HS-27A (cell line): ENCODE results near the gene DNAH10.

ENCODE experiments used
- DNase-seq: peaks from one replicate; pipeline ENCODE4 v3.0.0-alpha.2; 2012; ENCODE audit warnings: low read depth, missing footprints

Gene DNAH10

DNA sequence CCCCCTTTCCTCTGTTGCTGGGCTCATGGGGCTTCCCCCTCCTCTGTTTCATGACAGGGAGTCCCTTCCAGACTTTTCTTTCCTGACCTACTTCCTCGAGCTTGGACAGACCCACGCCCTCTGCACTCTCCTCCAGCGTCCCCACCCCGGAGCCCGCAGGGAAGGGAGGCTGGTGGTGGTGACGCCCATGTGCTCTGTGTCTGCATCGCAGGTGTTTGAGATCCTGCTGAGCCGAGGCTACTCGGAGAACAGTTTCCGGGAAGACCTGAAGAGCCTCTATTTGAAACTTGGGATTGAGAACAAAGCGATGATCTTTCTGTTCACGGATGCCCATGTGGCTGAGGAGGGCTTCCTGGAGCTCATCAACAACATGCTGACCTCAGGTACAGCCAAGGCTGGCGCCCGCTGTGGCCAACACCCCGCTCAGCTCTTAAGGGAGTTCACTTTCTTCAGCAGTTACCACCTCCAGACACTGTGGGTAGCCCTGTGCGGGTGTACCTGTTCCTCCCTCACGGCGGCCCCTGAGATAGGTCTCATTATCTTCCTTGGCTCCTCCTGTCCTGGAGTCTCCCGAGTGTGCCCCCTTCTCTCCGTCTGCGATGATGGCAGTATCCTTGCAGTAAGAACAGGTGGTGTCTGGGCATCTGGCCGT lies 125.0 kb downstream of the DNAH10 start:
- no peak for DNase-seq

DNA sequence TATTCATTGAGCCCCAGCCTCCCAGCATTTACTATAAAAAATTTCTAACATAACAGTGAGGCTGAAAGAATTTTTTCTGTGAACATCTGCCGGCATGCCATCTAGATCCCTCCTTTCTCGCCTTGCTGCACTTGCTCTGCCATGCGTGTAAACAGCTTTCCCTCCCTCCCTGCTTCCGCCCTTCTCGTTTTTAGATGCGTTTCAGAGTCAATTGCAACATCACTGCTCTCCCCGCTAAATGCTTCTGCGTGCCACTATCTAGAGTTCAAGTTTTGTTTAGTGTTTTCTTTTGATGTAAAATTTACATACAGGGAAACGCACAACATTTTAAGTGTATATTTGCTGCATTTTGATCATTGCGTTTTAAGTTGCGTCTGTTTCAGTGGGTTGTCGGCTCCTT lies 126.9 kb downstream of the DNAH10 start:
- no peak for DNase-seq

- no peak for DNase-seq
These were observed 127.9 kb downstream of the DNAH10 start for GRCh38 chr12:123889848-123890535.

DNA sequence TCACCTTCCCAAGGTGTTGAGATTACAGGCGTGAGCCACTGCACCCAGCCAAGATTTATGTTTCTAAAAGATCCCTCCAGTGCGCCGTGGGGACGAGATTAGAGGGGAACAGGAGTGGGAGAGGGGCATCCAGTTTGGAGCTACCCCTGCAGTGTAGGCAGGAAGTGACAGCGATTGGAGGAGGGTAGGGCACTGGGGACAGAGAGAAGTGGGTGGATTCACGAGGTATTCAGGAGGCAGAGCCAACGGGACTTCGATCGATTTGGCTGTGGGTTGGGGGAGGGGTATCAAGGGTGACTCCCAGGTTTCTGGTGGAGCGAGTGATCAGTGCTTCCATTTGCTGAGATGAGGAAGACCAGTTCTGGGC lies 128.4 kb downstream of the DNAH10 start:
- no peak for DNase-seq

- DNase-seq, result no peak
These were observed 128.9 kb downstream of the DNAH10 start for GRCh38 chr12:123891011-123891410.

DNA sequence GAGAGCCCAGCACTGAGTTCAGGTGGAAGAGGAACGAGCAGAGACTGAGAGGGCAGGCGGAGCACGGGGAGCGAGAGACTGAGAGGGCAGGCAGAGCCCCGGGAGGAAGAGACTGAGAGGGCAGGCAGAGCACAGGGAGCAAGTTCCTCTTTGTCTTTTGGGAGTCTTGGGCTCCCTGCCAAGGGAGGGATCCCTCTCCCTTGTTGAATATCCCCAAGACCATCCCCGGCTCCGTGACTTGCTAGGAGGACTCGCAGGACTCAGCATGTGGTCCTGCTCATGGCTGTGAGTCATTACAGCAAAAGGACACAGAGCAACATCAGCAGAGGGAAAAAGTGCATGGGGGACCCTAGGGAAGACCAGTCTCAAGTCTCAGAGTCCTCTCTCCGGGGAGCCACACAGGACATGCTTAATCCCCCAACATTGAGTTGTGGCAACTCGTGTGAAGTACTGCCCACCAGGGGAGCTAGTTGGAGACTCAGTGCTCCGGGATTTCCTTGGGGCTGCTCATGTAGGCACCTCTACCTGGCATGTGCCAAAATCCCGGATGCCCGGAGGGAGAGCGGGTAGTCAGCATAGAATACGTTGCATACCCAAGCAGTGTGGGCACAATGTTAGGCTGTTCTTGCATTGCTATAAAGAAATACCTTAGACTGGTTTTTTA lies 129.5 kb downstream of the DNAH10 start:
- no peak for DNase-seq

- no peak for DNase-seq
These were observed 130.1 kb downstream of the DNAH10 start for GRCh38 chr12:123892180-123892559.

- no peak for DNase-seq
These were observed 130.8 kb downstream of the DNAH10 start for GRCh38 chr12:123892853-123893252.

DNA sequence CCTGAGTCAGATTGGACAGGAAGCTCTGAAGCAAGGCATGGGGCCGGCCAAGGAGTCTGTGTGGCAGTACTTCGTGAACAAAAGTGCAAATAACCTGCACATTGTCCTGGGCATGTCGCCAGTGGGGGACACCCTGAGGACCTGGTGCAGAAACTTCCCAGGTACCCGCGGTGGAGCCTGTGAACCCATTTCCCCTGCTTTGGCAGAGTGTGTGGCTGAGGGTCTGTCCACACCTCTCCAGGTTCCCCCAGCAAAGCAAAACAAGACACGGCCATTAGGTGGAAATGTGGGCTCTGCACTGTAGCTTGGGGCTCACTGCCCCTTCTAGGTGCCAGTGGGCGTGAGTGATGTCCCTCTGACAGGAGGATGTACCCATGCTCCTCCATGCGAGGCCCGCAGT lies 131.2 kb downstream of the DNAH10 start:
- DNase-seq, result no peak

DNA sequence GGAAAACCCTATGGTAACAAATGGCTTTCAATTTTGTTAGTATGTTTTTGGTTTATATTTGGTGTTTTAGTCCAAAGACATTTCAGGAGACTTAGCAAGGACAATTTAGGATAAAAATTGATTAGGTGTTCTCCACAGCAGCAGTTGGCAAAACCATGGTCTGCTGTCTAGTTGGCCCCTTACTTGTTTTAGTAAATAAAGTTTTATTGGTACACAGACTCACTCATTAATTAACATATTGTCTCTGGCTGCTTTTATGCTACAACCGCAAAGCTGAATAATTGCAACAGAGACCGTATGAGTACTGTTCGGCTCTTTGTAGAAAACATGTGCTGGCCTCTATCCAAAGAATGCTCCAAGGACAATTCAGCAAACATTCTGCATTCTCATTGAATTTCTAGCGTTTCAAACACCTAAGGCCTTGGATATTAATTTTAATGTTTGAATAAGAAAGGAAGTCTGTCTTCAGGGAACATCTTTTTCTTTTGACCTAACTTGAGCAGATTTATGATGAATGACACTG lies 132.8 kb downstream of the DNAH10 start:
- no peak for DNase-seq

DNA sequence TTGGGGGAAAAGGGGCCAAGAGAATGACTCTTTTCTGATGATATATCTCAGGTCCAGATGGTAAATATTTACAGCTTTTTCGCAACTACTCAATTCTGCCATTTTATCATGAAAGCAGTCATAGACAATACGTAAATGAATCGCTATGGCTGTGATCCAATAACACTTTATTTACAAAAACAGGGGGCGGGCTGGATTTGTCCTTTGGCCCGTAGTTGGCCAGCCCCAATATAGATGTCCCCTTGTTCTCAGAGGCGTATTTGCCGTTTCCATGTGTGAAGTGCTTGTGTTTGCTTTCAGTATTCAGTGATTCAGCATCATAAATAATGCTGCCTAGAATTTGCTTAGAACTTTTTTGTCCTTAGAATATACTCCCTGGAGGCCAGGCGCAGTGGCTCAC lies 133.3 kb downstream of the DNAH10 start:
- no peak for DNase-seq

- no peak for DNase-seq
These were observed 134.7 kb downstream of the DNAH10 start for GRCh38 chr12:123896767-123897166.

DNA sequence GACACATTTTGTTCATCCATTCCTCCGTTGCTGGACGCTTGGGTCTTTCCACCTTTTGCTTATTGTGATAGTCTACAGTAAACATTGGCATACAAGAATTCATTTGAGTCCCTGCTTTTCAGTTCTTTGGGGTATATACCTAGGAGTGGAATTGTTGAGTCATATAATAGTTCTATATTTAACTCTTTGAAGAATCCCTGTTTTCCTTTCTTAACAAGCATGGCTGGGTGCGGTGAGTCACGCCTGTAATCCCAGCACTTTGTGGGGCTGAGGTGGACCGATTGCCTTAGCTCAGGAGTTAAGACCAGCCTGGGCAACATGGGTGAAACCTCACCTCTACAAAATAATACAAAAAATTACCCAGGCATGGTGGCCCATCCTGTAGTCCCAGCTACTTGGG lies 135.1 kb downstream of the DNAH10 start:
- DNase-seq, result no peak

DNA sequence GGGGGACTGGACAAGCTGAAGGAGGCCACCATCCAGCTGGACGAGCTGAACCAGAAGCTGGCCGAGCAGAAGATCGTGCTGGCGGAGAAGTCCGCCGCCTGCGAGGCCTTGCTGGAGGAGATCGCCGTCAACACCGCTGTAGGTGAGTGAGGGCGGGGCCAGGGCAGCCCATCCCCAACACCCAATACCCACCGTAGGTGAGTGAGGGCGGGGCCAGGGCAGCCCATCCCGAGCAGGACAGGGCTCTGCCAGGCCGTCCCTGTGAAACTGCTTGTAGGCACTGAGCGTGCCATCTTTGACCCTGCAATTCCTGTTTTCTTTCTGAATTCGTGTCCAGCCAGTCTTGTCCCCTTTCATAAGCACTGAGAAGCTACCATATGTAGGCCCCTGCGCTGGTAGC lies 136.6 kb downstream of the DNAH10 start:
- DNase-seq, result no peak

GRCh38 chr12:123899368-123899767 lies 137.3 kb downstream of the DNAH10 start:
- no peak for DNase-seq

DNA sequence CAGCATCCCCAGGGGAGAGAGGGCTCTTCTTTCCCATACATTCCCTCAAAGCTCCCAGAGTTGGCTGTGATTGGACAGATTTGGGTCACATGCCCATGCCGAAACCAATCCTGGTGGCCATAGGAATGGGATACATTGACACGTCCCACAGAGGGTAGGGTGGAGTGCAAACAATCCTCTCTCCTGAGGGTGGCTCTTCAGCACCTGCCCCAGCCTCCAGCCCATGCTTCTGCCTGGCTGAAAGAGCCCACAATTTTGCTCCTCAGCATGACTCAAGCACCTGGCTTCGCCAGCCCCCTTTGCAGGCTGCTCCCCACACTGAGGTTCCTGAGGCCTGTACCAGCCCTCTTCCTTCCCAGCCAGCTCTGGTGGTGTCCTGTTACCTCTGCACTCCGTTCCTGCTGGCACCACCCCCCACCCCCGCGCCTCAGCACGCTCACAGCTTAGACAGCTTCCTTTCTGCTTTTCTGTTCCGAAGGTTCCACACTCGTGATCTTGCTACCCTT lies 138.8 kb downstream of the DNAH10 start:
- DNase-seq, result no peak

GRCh38 chr12:123902821-123903220 lies 140.7 kb downstream of the DNAH10 start:
- no peak for DNase-seq

DNA sequence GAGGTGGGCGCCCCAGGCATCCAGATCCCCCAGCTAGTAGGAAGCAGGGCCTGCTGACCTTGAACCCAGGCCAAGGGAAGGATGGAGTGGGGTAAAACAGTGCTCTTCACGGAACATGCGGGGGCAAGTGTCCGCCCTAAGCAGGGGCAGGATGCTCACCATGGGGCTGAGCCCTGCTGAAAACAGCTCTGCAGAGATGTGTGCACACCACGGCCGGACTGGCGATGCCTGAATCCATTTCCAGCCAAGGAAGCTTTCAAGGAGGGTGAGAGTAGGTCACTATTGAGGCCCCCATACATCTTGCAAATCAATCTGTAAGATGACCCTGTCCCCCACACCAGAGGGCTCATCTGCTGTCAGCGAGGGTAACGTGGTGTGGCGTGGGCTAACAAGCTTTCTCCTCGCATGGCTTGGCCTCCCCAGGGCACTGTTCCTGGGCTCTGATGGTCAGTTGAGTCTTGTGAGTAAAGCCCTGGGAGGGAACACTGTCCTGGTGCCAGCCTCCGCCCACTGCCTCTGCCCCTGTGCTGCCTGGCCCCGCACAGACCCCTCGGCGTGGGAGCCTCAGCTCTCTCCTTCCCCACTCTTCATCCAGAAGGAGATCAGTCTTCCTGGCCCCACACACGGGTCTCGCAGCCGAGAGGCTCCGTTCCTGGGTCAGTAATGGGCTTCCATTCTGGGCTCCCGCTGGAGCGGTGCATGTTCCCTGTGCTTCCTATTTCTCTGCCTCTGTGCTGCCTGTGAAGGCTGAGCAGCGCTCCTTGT lies 141.4 kb downstream of the DNAH10 start:
- no peak for DNase-seq

DNA sequence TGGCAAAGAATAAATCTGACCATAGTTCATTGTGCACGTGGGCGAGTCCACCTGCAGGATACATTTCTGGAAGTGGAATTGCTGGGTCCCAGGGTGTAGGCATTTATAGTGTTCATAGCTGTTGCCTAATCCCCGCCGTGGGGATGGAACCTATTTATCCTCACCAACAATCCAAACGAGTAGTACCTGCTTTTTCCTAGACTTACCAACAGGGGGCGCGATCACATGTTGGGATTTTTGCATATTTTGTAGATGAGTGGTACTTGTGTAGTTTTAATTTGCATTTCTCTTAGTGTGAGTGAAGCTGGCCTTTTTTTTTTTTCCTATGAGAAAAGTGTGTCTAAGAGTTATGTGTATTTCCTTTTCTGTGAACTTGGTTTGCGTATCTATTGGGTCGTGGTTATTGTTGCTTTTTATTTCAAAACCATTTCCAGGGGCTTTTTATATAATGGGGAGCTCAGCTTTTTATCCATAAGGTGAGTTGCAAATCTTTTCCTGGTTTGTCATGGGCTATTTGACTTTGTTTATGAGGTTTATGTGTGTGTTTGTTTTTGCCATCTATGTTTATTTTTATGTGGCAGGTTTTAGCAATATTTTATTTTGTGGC lies 143.3 kb downstream of the DNAH10 start:
- DNase-seq, result peak; percentile 42

DNA sequence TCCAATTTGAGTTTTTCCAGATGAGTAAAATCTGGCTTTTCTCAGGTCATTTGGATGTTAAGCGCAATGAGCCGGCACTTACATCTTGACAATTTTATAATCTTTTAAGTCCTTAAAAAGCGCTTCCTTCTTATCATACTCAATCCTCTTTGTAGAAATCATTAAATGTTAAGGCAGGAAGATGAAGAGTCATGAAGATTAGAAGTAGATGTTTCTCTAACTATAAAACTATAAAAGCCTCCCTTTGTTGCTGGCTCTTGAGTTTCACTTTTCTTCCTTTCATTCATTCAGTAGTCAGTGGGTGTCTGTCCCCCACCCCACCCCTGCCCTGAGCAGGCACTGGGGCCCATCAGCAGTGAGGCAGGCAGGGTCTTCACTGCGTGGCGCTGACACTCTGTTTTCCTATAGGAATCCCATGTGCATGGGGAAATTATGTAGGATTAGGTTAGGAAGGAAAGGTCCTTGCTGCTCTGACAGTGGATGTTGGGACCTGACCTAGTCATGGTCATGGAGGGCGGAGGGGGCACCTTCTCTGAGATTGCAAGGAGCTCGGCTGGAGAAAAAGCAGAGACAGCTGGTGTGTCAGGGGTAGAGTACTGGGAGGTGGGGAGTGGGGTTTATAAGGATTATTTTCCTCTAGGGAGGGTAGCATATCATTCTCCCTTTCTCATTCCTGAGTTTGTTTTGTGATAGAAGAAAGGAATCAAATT lies 144.8 kb downstream of the DNAH10 start:
- no peak for DNase-seq
